SH-SY5Y (cell line): ENCODE data around the gene PDXDC1.
"Not testable (repeated sequence)": the region's sequence is repeated elsewhere in the genome, so short reads cannot be mapped to it uniquely, and the experiment has no call there.

ENCODE experiments used
- GATA2 ChIP-seq: IDR thresholded peaks from 2 replicates; pipeline ENCODE4 v1.6.1; 2011; ENCODE audit warnings: mild to moderate bottlenecking, low read depth, low read length
- GATA3 ChIP-seq: IDR thresholded peaks from 2 replicates; pipeline ENCODE4 v1.6.1; 2011; ENCODE audit warnings: low read depth, mild to moderate bottlenecking, low read length, moderate library complexity

DNA sequence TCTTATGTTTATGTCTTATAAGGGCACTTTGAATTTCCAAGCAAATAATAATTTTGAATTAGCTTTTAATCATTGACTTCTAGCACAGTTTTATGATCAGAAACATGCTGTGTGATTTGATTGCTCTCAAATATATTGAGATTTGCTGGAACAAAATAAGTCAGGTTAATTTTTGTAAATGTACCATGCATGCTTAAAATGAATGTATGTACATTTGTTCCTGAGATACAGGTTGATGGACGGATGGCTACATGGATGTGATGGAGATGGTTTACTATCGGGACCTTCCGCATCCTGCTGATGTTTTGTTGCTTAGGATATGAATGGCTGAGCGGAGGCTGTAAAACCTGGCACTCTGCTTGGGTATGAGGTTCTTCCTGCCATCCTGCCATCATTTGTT, 37.7 kb upstream of the PDXDC1 start, which contains the start of gene NPIPA1:
- TF ChIP-seq GATA2, GATA3: not testable (repeated sequence)
